IMR-90 (cell line): Measurements from ENCODE around the gene MSL3B.

Experiments used
- ATAC-seq: fragments of 200-7000 bp; cut with Tn5 transposase; 2 replicates; pipeline ENCODE4 v1.9.1; 2020; ENCODE audit warnings: low read depth, mild to moderate bottlenecking, moderate library complexity
- BruUV-seq: library from RNA; stranded (reverse); fragments of 400-500 nt; replicated peaks from 2 replicates; lab custom pipeline; 2021; lab: Mats Ljungman, UMichigan
- CTCF ChIA-PET: fragments of 300-600 bp; formaldehyde crosslinking; extraction: SDS; loops from one replicate; lab custom pipeline; 2021; ENCODE audit warnings: antibody characterized with exemption; lab: Yijun Ruan, JAX
- POLR2A ChIA-PET: fragments of 300-600 bp; sonication (Branson Sonifier 250); formaldehyde crosslinking; loops from one replicate; lab custom pipeline; 2022; ENCODE audit warnings: antibody characterized with exemption; ENCODE audit not compliant: unreplicated experiment; lab: Charles Lee
- DNase-seq: peaks from one replicate; pipeline ENCODE4 v3.0.0; 2013
- H2AFZ ChIP-seq: replicated peaks from 2 replicates; pipeline ENCODE3; 2013; ENCODE audit warnings: low read length, mild to moderate bottlenecking; ENCODE audit not compliant: poor library complexity
- H2AK5ac ChIP-seq: 2 replicates; pipeline ENCODE4 v1.6.1; 2013; ENCODE audit warnings: low read depth, low read length, inconsistent platforms
- H2AK9ac ChIP-seq: replicated peaks from 2 replicates; pipeline ENCODE3; 2013; ENCODE audit warnings: mild to moderate bottlenecking, low read depth, low read length, moderate library complexity; ENCODE audit not compliant: poor library complexity
- H2BK120ac ChIP-seq: 2 replicates; pipeline ENCODE4 v1.6.1; 2013; ENCODE audit warnings: low read depth, low read length, inconsistent platforms
- H2BK15ac ChIP-seq: 3 replicates; pipeline ENCODE4 v1.6.1; 2013; ENCODE audit warnings: low read depth, low read length, inconsistent platforms
- H2BK20ac ChIP-seq: 2 replicates; pipeline ENCODE4 v1.6.1; 2013; ENCODE audit warnings: low read depth, mild to moderate bottlenecking, inconsistent platforms, low read length, moderate library complexity
- H2BK5ac ChIP-seq: 2 replicates; pipeline ENCODE4 v1.6.1; 2013; ENCODE audit warnings: mild to moderate bottlenecking, low read depth, low read length, inconsistent platforms; ENCODE audit not compliant: poor library complexity, severe bottlenecking
- H3K14ac ChIP-seq: replicated peaks from 2 replicates; pipeline ENCODE4 v1.6.1; 2013; ENCODE audit warnings: low read depth, low read length, inconsistent platforms
- H3K18ac ChIP-seq: 2 replicates; pipeline ENCODE4 v1.6.1; 2013; ENCODE audit warnings: low read depth, low read length, control low read depth
- H3K23ac ChIP-seq: 2 replicates; pipeline ENCODE4 v1.6.1; 2013; ENCODE audit warnings: low read depth, low read length, inconsistent platforms
- H3K27ac ChIP-seq: 2 replicates; pipeline ENCODE4 v1.5.1; 2013; ENCODE audit warnings: mild to moderate bottlenecking, control low read depth, low read length; ENCODE audit not compliant: insufficient read depth
- H3K27me3 ChIP-seq: 2 replicates; pipeline ENCODE4 v1.6.1; 2013; ENCODE audit warnings: low read length; ENCODE audit not compliant: control insufficient read depth, insufficient read depth
- H3K36me3 ChIP-seq: 2 replicates; pipeline ENCODE4 v1.6.1; 2013; ENCODE audit warnings: low read length, mixed read lengths; ENCODE audit not compliant: control insufficient read depth, insufficient read depth
- H3K4ac ChIP-seq: 2 replicates; pipeline ENCODE4 v1.6.1; 2013; ENCODE audit warnings: low read depth, low read length, inconsistent platforms
- H3K4me1 ChIP-seq: 2 replicates; pipeline ENCODE4 v1.6.1; 2013; ENCODE audit warnings: low read length, mixed read lengths; ENCODE audit not compliant: control insufficient read depth, insufficient read depth
- H3K4me2 ChIP-seq: 2 replicates; pipeline ENCODE4 v1.6.1; 2013; ENCODE audit warnings: low read depth, mild to moderate bottlenecking, control low read depth, low read length, moderate library complexity
- H3K4me3 ChIP-seq: 2 replicates; pipeline ENCODE4 v1.5.1; 2013; ENCODE audit warnings: low read depth, mild to moderate bottlenecking, control low read depth, low read length, moderate library complexity; ENCODE audit not compliant: insufficient read depth
- H3K56ac ChIP-seq: 2 replicates; pipeline ENCODE4 v1.6.1; 2013; ENCODE audit warnings: low read length, inconsistent platforms; ENCODE audit not compliant: insufficient read depth; ENCODE audit errors: extremely low read depth
- H3K79me1 ChIP-seq, 2 experiments: 2 replicates each; pipeline ENCODE4 v1.6.1; 2013; ENCODE audit warnings: low read length in 2 of 2, inconsistent platforms in 1 of 2, low read depth in 1 of 2
- H3K9ac ChIP-seq: 2 replicates; pipeline ENCODE4 v1.6.1; 2013; ENCODE audit warnings: low read depth, low read length, control low read depth
- H3K9me1 ChIP-seq: 2 replicates; pipeline ENCODE4 v1.6.1; 2013; ENCODE audit warnings: low read length, inconsistent platforms; ENCODE audit not compliant: insufficient read depth
- H3K9me3 ChIP-seq: 2 replicates; pipeline ENCODE4 v1.6.1; 2013; ENCODE audit warnings: low read length; ENCODE audit not compliant: control insufficient read depth, insufficient read depth
- H4K20me1 ChIP-seq: 2 replicates; pipeline ENCODE4 v1.6.1; 2013; ENCODE audit warnings: low read length, inconsistent platforms; ENCODE audit not compliant: insufficient read depth
- H4K5ac ChIP-seq: 2 replicates; pipeline ENCODE4 v1.6.1; 2013; ENCODE audit warnings: mild to moderate bottlenecking, low read depth, low read length, control low read depth
- H4K8ac ChIP-seq, 2 experiments: 2 replicates each; pipeline ENCODE4 v1.6.1; 2013; ENCODE audit warnings: low read depth in 2 of 2, low read length in 2 of 2, control low read depth in 1 of 2, inconsistent platforms in 1 of 2
- H4K91ac ChIP-seq: 2 replicates; pipeline ENCODE4 v1.6.1; 2013; ENCODE audit warnings: low read depth, low read length, inconsistent platforms; ENCODE audit not compliant: insufficient read depth
- BHLHE40 ChIP-seq: fragments of 150-350 bp; IDR thresholded peaks from 2 replicates; pipeline ENCODE4 v1.6.1; 2016; ENCODE audit warnings: mild to moderate bottlenecking, low read depth, low read length
- CEBPB ChIP-seq: IDR thresholded peaks from 2 replicates; pipeline ENCODE4 v1.6.1; 2012; ENCODE audit warnings: low read depth, low read length, improper control_type of control experiment
- CHD1 ChIP-seq: IDR thresholded peaks from 2 replicates; pipeline ENCODE4 v1.6.1; 2012; ENCODE audit warnings: low read depth, low read length, improper control_type of control experiment
- FOS ChIP-seq: fragments of 150-350 bp; IDR thresholded peaks from 2 replicates; pipeline ENCODE4 v1.6.1; 2016; ENCODE audit warnings: low read depth, low read length
- MAFK ChIP-seq: IDR thresholded peaks from 2 replicates; pipeline ENCODE4 v1.6.1; 2012; ENCODE audit warnings: low read depth, low read length, improper control_type of control experiment
- MAZ ChIP-seq: IDR thresholded peaks from 2 replicates; pipeline ENCODE4 v1.6.1; 2012; ENCODE audit warnings: low read depth, mild to moderate bottlenecking, low read length, improper control_type of control experiment, moderate library complexity, borderline replicate concordance
- MXI1 ChIP-seq: IDR thresholded peaks from 2 replicates; pipeline ENCODE4 v1.6.1; 2012; ENCODE audit warnings: low read depth, mild to moderate bottlenecking, low read length, moderate library complexity, borderline replicate concordance
- NFE2L2 ChIP-seq: fragments of 150-350 bp; IDR thresholded peaks from 2 replicates; pipeline ENCODE4 v1.6.1; 2016; ENCODE audit warnings: low read depth, mild to moderate bottlenecking, low read length
- POLR2A ChIP-seq: IDR thresholded peaks from 2 replicates; pipeline ENCODE4 v1.6.1; 2012; ENCODE audit warnings: mild to moderate bottlenecking, low read depth, low read length
- RAD21 ChIP-seq: IDR thresholded peaks from 2 replicates; pipeline ENCODE4 v1.6.1; 2012; ENCODE audit warnings: low read length, improper control_type of control experiment
- RCOR1 ChIP-seq: IDR thresholded peaks from 2 replicates; pipeline ENCODE4 v1.6.1; 2012; ENCODE audit warnings: mild to moderate bottlenecking, low read length, improper control_type of control experiment; ENCODE audit not compliant: insufficient replicate concordance
- RFX5 ChIP-seq: IDR thresholded peaks from 2 replicates; pipeline ENCODE4 v1.8.0; 2012; ENCODE audit warnings: low read depth, mild to moderate bottlenecking, low read length, moderate library complexity
- SMC3 ChIP-seq: fragments of 150-350 bp; IDR thresholded peaks from 2 replicates; pipeline ENCODE4 v1.6.1; 2016; ENCODE audit warnings: low read depth, mild to moderate bottlenecking, antibody characterized with exemption, low read length, moderate library complexity
- WGBS, 2 experiments: methylation state at CpG; one replicate each; pipeline versions ENCODE4 v1.1.5 to v1.1.7; 2013; ENCODE audit warnings: missing lambda C conversion rate in 2 of 2; ENCODE audit not compliant: insufficient read length in 1 of 2; ENCODE audit errors: extremely low coverage in 2 of 2; 5-methylcytosine and 5-hydroxymethylcytosine counted together
- dilution Hi-C: fragments of 300-500 bp; cut with HindIII; formaldehyde crosslinking; loops from one replicate; pipeline ENCODE4 v1.14.3; 2018; ENCODE audit warnings: low sequenced_read_pairs; ENCODE audit not compliant: unreplicated experiment
- in situ Hi-C: fragments of 300-500 bp; cut with MboI; formaldehyde crosslinking; loops from 3 replicates; pipeline ENCODE4 v1.14.3; 2019; ENCODE audit warnings: low sequenced_read_pairs, inconsistent platforms, mixed read lengths
- intact Hi-C: fragments of 100-400 bp; cut with micrococcal nuclease; formaldehyde crosslinking; loops from 2 replicates; pipeline ENCODE4 v1.10.0; 2022
- TF ChIP-seq, protein P1 (sequence below): conservative IDR thresholded peaks from 2 replicates; pipeline ENCODE4 v1.5.1; 2012; ENCODE audit warnings: mild to moderate bottlenecking, low read depth, low read length, improper control_type of control experiment
- TF ChIP-seq, protein P2 (sequence below): fragments of 150-350 bp; IDR thresholded peaks from 2 replicates; pipeline ENCODE4 v1.6.1; 2017; ENCODE audit warnings: mild to moderate bottlenecking, antibody characterized with exemption, low read length, low read depth
- TF ChIP-seq, protein P3 (sequence below): fragments of 150-350 bp; IDR thresholded peaks from 2 replicates; pipeline ENCODE4 v1.6.1; 2016; ENCODE audit warnings: low read depth, mild to moderate bottlenecking, low read length, moderate library complexity, borderline replicate concordance

The MSL3B gene

DNA sequence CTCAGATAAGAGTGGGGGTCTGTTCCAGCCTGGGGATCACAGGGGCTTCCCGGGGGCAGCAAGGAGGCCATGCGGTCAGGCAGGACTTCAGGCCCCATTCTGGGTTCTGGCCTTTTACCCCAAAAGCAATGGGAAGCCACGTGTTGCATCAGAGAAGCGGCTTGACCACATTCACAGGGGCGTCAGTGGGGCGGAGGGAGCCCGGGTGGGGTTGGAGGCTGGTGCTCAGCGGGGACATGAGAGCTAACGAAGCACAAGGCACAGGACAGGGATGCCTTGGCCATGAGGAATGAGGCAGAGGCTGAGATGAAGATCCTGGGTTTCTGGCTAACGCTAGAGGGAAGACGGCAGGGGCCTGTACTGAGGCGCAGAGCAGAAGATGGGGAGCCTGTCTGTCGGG, 19.9 kb downstream of the MSL3B start:
- no peak overlapping the region for H3K23ac ChIP-seq
- no peak overlapping the region for H2AK9ac ChIP-seq
- ATAC-seq (no peak), DNase-seq (no peak)
- no peak overlapping the region for H3K4me3 ChIP-seq
- H3K4ac ChIP-seq, result no peak overlapping the region
- H2BK15ac ChIP-seq, result no peak overlapping the region
- peaks cover 4% of the 10 kb centered on the region for H4K20me1 ChIP-seq
- no peak overlapping the region for H4K5ac ChIP-seq
- ChIA-PET CTCF (no interaction called here), POLR2A (no interaction called here)
- no peaks in the 10 kb centered on the region for H3K9me3 ChIP-seq
- no peak overlapping the region for H3K56ac ChIP-seq
- no peak overlapping the region for H2BK20ac ChIP-seq
- H4K8ac ChIP-seq, result no peak overlapping the region
- peaks cover 6% of the 10 kb centered on the region for H3K4me1 ChIP-seq
- TF ChIP-seq NFE2L2 (no peak), MXI1 (no peak), MAFK (no peak), RAD21 (no peak), POLR2A (no peak), CEBPB (no peak), BHLHE40 (no peak), SMC3 (no peak), RCOR1 (no peak), MAZ (no peak), CHD1 (no peak), RFX5 (no peak), FOS (no peak)
- TF ChIP-seq, protein P1, sequence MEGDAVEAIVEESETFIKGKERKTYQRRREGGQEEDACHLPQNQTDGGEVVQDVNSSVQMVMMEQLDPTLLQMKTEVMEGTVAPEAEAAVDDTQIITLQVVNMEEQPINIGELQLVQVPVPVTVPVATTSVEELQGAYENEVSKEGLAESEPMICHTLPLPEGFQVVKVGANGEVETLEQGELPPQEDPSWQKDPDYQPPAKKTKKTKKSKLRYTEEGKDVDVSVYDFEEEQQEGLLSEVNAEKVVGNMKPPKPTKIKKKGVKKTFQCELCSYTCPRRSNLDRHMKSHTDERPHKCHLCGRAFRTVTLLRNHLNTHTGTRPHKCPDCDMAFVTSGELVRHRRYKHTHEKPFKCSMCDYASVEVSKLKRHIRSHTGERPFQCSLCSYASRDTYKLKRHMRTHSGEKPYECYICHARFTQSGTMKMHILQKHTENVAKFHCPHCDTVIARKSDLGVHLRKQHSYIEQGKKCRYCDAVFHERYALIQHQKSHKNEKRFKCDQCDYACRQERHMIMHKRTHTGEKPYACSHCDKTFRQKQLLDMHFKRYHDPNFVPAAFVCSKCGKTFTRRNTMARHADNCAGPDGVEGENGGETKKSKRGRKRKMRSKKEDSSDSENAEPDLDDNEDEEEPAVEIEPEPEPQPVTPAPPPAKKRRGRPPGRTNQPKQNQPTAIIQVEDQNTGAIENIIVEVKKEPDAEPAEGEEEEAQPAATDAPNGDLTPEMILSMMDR, result no peak
- TF ChIP-seq, protein P2, sequence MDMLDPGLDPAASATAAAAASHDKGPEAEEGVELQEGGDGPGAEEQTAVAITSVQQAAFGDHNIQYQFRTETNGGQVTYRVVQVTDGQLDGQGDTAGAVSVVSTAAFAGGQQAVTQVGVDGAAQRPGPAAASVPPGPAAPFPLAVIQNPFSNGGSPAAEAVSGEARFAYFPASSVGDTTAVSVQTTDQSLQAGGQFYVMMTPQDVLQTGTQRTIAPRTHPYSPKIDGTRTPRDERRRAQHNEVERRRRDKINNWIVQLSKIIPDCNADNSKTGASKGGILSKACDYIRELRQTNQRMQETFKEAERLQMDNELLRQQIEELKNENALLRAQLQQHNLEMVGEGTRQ, result no peak
- TF ChIP-seq, protein P3, sequence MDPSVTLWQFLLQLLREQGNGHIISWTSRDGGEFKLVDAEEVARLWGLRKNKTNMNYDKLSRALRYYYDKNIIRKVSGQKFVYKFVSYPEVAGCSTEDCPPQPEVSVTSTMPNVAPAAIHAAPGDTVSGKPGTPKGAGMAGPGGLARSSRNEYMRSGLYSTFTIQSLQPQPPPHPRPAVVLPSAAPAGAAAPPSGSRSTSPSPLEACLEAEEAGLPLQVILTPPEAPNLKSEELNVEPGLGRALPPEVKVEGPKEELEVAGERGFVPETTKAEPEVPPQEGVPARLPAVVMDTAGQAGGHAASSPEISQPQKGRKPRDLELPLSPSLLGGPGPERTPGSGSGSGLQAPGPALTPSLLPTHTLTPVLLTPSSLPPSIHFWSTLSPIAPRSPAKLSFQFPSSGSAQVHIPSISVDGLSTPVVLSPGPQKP, result no peak
- H3K9ac ChIP-seq, result no peak overlapping the region
- H3K27me3 ChIP-seq, result no peaks in the 10 kb centered on the region
- in situ Hi-C loops, result loop anchor here (25.0 kb wide), 1 partner anchor 386 kb away; no protein-coding TSS in a partner anchor
- no peak overlapping the region for H3K4me2 ChIP-seq
- H4K91ac ChIP-seq, result no peak overlapping the region
- H3K27ac ChIP-seq, result no peak overlapping the region
- dilution Hi-C loops, result no loop called here
- peaks cover 47 to 70% of the 10 kb centered on the region in 2 experiments for H3K79me1 ChIP-seq
- no peak overlapping the region for H3K14ac ChIP-seq
- 98% methylated on average over 9 of the region's 13 CpGs; no CpG with 5 or more reads in 1 of the 2 experiments for WGBS, 2 experiments
- no peak overlapping the region for H2AK5ac ChIP-seq
- H3K36me3 ChIP-seq, result peaks cover 19% of the 10 kb centered on the region
- H2AFZ ChIP-seq, result no peak overlapping the region
- no peak overlapping the region for H3K18ac ChIP-seq
- intact Hi-C loops, result no loop called here
- H3K9me1 ChIP-seq, result peaks cover 13% of the 10 kb centered on the region; the same call in 1 of the 2 replicates
- no peak overlapping the region for H2BK120ac ChIP-seq
- H2BK5ac ChIP-seq, result no peak overlapping the region
- BruUV-seq, result no TSS peak
